Type B pancreatic cell (in vitro differentiated cells): ENCODE data around the gene BBS4. TPM values are rescaled to one million over a fixed set of nuclear protein-coding genes. Genes with fewer than 3 reads are reported as not detected.
A peak's percentile ranks its signal among the peaks of the same experiment; 100 is the strongest.

Experiments
- DNase-seq: peaks from one replicate; pipeline ENCODE4 v3.0.0; 2021; ENCODE audit warnings: mixed read lengths; ENCODE audit not compliant: unreplicated experiment; ENCODE audit errors: extremely low spot score
- H3K27ac Mint-ChIP-seq: 2 replicates; pipeline ENCODE4 v1.8.0; 2021; ENCODE audit warnings: mild to moderate bottlenecking, mixed read lengths
- H3K27me3 Mint-ChIP-seq: 2 replicates; pipeline ENCODE4 v1.8.0; 2021; ENCODE audit warnings: mixed read lengths
- H3K36me3 Mint-ChIP-seq: 2 replicates; pipeline ENCODE4 v1.8.0; 2021; ENCODE audit warnings: mixed read lengths
- H3K4me1 Mint-ChIP-seq: one replicate; pipeline ENCODE4 v1.8.0; 2021; ENCODE audit warnings: mixed read lengths; ENCODE audit not compliant: unreplicated experiment
- H3K4me3 Mint-ChIP-seq: 2 replicates; pipeline ENCODE4 v1.8.0; 2021; ENCODE audit warnings: mild to moderate bottlenecking, mixed read lengths
- H3K9me3 Mint-ChIP-seq: 2 replicates; pipeline ENCODE4 v1.8.0; 2021; ENCODE audit warnings: mixed read lengths
- CTCF ChIP-seq: fragments of 200-600 bp; sonication (generic); conservative IDR thresholded peaks from 2 replicates; pipeline ENCODE4 v1.5.0; 2021; ENCODE audit warnings: antibody characterized with exemption, mild to moderate bottlenecking
- total RNA-seq: library from RNA; stranded (reverse); gene quantifications from 2 replicates; pipeline ENCODE4 v1.2.1, GENCODE V29; 2021; ENCODE audit warnings: low replicate concordance

Gene BBS4
- total RNA-seq, 1 donor from 2014 or later = 27.6 TPM

DNA sequence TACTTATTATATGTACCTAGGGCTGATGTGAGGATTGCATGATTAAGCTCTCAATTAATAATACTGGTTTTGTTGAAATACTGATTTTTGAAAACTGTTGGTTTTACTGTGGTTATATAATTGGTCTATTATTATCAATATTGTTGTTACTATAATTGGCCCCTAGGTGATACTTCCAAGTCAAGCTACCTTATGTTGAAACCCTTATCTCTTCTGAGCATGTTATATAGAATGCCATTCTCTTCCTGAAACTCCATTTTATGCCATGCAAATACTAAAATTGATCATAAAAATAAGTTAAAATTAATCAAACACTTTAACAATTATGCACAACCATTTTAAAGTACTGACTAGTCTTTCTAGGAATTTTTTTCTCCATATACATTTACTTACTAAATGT lies 46.1 kb downstream of the BBS4 start:
- Mint-ChIP-seq H3K4me1 (no peaks in the 10 kb centered on the region), H3K27ac (no peak overlapping the region), H3K27me3 (no peaks in the 10 kb centered on the region), H3K9me3 (no peaks in the 10 kb centered on the region), H3K4me3 (no peak overlapping the region), H3K36me3 (peaks cover 31% of the 10 kb centered on the region)
- no peak for DNase-seq
- TF ChIP-seq CTCF = peak; percentile 7

DNA sequence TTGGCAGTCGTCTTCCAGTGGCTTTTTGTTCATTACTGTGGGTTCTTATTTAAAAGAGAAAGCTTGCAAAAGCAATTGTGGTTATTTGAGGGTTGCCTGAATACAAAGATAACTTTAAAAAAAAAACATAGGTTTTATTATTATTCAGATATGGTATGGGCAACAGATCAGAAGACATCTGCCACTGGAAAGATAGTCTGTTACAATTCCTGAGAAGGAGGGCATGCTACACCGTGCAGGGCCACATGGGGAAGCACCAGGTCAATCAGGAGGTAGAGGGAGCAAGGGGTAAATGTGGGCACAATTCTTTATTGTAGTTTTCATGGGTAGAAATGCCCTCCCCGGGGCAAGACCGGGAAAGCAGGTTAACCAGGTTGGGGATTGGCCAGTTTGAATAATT lies 46.5 kb downstream of the BBS4 start:
- TF ChIP-seq CTCF = peak; percentile 25
- no peak overlapping the region for H3K27ac Mint-ChIP-seq
- H3K9me3 Mint-ChIP-seq = no peaks in the 10 kb centered on the region
- H3K4me3 Mint-ChIP-seq = no peak overlapping the region
- H3K4me1 Mint-ChIP-seq = no peaks in the 10 kb centered on the region
- H3K36me3 Mint-ChIP-seq = peaks cover 35% of the 10 kb centered on the region
- H3K27me3 Mint-ChIP-seq = no peaks in the 10 kb centered on the region
- DNase-seq = no peak

GRCh38 chr15:72733941-72734738 lies 48.1 kb downstream of the BBS4 start:
- no peaks in the 10 kb centered on the region for H3K4me1 Mint-ChIP-seq
- DNase-seq = no peak
- TF ChIP-seq CTCF = no peak
- H3K36me3 Mint-ChIP-seq = peaks cover 42% of the 10 kb centered on the region
- H3K9me3 Mint-ChIP-seq = no peaks in the 10 kb centered on the region
- no peak overlapping the region for H3K27ac Mint-ChIP-seq
- H3K4me3 Mint-ChIP-seq = no peak overlapping the region
- no peaks in the 10 kb centered on the region for H3K27me3 Mint-ChIP-seq

DNA sequence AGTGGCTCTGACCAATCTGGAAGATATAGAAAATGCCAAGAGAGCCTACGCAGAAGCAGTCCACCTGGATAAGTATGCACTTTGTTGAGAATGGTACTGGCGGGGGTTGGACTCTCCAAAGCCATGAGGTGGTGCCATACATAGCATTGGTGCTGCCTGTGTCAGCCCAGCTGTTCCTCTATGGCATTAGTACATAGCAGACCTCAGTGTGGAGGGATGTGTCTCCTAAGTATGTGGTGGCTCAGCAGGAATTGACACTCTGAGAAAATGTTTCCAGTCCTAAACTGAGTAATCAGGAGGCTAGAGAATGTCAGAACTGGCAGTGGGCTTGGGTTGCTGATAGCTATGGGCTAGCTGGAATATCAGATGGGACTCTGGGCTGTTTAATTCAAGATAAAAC lies 49.1 kb downstream of the BBS4 start:
- no peak for DNase-seq
- Mint-ChIP-seq H3K4me3 (no peak overlapping the region), H3K27ac (no peak overlapping the region), H3K27me3 (no peaks in the 10 kb centered on the region), H3K36me3 (peaks cover 51% of the 10 kb centered on the region), H3K9me3 (no peaks in the 10 kb centered on the region), H3K4me1 (no peaks in the 10 kb centered on the region)
- no peak for TF ChIP-seq CTCF

DNA sequence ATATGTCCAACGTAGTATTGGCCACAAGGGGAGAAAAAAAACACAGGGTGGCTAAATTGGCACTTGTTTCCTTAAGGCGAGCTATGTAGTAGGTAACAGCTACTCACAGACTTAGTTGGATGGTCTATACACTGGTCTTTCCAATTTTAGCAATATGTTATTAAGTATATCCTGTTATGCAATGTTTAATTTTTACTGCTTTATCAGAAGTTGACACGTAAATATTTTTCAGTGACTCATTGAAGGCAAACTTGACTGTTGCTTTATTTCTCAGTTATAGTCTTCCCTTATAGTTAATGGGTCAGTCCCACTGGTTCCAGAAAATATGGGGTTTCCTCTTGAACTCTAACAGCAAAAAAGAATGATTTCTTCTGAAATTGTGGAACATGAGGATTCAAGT lies 51.1 kb downstream of the BBS4 start:
- Mint-ChIP-seq H3K27ac (no peak overlapping the region), H3K9me3 (no peaks in the 10 kb centered on the region), H3K36me3 (peaks cover 65% of the 10 kb centered on the region), H3K27me3 (no peaks in the 10 kb centered on the region), H3K4me3 (no peak overlapping the region), H3K4me1 (no peaks in the 10 kb centered on the region)
- no peak for TF ChIP-seq CTCF
- no peak for DNase-seq
